IPS-11a (cell line): ENCODE data around the gene AFF1.
"Not testable (repeated sequence)": the region's sequence is repeated elsewhere in the genome, so short reads cannot be mapped to it uniquely, and the experiment has no call there.

ENCODE experiments used
- H3K4me3 ChIP-seq: one replicate; pipeline ENCODE4 v1.5.1; 2013; ENCODE audit warnings: low read depth, low read length, control low read depth

Gene AFF1

DNA sequence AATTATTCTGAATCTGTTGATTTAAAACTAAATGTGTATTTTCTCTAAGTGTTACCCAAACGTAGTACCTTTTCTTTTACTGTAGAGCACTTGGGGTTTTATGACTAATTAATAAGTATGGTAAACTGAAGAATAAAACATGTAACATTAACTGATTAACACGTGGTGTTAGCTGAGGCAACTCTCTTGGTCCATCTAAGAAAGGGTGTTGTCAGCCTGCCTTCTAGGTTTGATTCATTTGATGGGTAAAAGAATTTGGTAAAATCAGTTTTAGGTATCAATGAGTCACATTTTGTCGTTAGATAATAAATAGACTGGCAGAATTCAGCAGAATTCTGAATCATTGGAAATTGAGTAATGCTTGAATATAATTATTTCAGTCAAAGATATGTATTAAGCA, 99.7 kb downstream of the AFF1 start:
- H3K4me3 ChIP-seq: no peak overlapping the region

DNA sequence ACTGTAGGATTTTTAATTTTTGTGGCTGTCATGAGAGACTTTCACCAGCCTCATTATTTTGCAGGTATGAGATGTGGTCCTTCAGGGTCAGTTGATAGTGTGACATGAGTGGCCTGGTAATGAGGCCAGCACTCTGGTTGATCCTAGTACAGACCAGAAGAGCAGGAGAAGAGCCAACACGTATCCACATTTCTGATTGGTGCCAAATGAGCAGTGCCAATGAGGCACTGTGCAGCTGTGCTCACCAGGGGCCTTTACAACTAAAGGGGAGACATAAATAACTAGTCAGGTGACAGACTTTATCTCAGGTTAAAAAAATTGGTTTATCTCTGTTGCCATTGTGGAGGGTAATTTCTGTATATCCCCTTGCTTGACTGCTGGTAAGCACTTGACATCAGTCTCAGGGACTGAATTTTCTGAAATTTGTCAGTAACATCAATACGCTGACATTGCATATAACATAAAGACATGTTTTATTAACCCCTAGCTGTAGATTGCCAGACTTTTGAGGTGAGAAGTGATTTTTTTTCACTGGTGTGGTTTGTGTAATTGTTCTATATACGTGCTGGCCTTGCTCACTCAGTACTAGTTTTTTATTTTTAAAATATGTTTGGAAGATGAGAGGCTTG, 101.2 kb downstream of the AFF1 start:
- H3K4me3 ChIP-seq: no peak overlapping the region

DNA sequence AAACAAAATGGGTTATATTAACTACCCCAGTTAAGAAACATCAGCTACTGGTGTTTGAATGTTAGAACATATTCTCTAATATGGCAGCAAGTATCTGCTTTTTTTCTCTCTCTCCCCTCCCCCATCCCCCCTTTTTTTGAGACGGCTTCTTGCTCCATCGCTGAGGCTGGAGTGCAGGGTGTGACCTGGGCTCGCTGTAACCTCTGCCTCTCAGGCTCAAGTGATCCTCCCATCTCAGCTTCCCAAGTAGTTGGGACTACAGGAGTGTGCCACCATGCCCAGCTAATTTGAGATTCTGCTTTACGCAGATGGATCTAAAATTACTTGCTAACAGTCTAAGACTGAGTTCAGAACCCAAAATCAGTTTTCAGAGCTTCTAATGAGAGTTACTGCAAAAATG, 101.9 kb downstream of the AFF1 start:
- no peak overlapping the region for H3K4me3 ChIP-seq

DNA sequence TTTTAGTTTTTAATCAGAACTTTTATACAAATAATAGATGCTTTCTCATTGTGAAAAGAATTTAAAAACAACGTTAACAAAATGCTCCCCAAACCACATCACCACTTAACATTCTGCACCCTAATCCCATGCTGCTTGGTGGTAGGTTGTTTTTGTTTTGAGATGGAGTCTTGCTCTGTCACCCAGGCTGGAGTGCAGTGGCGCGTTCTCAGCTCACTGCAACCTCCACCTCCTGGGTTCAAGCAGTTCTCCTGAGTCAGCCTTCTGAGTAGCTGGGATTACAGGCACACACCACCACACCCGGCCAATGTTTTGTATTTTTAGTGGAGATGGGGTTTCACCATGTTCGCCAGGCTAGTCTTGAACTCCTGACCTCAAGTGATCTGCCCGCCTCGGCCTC, 102.4 kb downstream of the AFF1 start:
- not testable (repeated sequence) for H3K4me3 ChIP-seq

DNA sequence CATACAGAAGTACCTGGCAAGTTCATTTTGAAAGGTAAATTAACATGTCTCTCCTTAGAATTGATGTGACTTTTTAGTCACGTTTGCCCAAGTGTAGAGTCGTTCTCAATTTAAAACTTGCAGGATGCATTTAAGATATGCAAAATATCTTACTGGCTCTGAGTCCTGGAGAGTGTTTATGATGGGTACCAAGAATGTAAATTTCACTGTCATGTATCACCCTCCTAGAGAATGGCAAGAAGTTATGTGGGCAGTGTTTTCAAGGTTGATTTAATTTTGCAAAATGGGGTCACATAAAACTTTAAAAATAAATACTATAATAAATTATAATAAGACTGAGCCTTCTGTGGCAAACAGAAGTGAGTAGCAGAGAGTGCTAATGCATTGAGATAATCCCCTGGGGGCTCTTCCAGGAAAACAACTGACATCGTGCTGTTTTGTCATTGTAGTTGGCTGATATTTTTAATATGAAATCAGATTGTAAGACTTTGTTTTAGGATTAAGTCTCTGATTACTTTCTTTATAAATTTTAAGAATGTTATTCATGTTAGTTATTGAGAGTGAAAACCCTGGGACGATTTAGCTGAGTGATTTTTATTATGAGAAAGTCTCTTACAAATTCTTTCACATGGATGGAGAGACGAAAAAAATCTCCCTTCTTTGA, 103.0 kb downstream of the AFF1 start:
- H3K4me3 ChIP-seq: no peak overlapping the region

DNA sequence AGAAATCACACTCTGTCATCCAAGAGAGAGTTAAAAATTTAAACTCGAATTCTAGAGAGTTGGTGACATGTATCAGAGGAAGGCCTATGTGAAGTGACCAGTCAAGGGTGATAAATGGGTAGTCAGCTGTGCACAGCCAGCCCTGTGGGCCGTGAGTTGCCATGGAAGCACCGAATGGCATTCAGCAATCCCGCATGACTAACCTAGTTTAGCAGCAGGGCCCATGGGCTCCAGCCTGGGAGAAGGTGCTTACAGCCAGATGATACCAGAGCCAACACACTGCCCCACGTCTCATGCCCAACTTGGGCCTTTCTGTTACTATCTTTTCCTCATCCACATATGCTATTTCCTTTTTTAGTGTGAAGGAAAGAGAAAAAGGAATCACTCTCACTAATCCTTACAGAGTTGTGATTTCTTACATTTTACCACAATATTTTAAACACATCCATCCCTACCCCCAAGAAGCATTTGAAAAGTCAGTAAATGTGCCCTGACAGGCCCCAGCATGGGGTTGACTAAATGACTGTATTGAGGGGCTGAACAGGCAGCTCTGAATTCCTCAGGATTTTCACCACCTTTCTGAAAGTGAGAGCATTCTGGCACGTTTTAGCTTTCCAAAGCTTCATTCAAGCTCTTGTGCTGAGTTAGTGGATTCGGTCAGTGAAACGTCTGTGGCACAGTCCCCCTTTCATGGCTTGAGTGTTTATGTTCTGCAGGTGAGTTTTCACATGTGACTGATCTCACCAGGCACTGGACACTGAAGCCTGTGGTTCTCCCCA, 104.2 kb downstream of the AFF1 start:
- H3K4me3 ChIP-seq: no peak overlapping the region

DNA sequence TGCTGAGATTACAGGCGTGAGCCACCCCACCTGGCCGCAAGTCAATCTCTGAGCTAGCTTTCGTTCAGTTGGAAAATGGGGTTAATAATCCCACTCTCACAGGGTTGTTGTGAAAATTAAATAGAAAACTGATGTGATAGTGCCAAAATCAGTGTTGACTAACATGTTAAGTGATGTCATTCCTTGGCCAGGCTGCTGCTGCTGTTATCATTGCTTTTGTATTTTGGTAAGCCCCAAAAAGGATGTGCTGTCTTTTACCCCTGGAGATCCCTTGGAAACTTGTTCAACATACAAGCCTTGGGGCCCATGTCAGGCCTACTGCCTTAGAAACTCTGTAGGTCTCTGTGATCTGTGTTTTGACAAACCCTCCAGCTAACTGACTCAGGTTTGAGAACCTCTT, 106.3 kb downstream of the AFF1 start:
- H3K4me3 ChIP-seq: no peak overlapping the region

DNA sequence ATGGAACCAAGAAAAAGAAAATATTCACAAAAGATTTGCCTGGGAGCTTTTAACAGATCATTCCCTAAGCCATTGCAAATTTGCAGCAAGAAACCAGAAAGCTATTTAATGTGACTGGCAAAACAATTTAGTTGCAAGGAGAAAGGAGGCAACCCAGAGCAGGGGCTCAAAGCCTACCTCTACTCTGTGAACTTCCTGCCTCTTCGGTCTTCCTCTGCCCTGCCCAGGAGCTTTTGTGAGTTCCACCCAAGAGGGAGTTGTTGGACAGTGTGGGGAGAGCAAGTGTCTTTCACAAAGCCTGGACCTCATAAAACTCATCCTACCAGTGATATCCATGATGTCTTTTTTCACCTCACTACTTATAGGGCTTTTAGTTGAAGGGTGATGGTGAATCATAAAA, 107.4 kb downstream of the AFF1 start:
- H3K4me3 ChIP-seq: no peak overlapping the region

DNA sequence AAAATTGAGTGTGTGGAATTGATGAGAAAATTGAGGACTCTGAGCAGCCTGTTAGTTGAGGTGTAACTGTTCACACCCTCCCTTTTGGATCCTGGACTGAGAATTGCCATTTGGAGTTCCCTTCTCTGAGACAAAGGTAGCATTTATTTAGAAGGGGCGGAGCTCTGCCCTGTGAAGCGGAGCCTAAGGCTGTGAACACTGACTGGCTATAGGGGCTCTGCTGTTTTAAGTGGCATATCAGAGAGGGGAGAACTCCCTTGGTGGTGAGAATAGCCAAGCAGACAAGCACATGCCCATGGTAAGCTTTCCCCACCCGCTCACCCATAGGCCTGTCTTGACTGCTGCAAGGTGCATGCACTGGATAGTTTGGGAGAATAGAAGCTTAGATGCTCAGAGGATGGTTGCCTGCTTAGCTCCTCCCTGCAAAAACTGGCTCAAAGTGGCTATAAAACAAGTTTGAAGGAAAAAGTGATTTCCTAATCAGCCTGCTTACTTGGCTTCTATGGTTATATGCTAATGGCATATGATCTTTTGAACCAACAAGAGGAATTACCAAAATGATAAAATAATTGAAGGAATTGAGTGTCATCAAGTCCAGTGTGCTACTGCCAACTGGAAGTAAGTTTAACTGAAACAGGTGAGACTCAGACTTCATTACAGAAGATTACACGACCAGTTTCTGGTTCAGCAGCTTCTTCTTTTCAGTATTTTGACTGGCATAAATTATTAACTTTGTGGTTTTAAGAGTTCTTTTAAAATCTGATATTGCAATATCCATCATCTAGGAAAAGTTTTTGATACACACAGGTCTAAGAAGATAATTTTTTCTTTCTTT, 108.4 kb downstream of the AFF1 start:
- no peak overlapping the region for H3K4me3 ChIP-seq

DNA sequence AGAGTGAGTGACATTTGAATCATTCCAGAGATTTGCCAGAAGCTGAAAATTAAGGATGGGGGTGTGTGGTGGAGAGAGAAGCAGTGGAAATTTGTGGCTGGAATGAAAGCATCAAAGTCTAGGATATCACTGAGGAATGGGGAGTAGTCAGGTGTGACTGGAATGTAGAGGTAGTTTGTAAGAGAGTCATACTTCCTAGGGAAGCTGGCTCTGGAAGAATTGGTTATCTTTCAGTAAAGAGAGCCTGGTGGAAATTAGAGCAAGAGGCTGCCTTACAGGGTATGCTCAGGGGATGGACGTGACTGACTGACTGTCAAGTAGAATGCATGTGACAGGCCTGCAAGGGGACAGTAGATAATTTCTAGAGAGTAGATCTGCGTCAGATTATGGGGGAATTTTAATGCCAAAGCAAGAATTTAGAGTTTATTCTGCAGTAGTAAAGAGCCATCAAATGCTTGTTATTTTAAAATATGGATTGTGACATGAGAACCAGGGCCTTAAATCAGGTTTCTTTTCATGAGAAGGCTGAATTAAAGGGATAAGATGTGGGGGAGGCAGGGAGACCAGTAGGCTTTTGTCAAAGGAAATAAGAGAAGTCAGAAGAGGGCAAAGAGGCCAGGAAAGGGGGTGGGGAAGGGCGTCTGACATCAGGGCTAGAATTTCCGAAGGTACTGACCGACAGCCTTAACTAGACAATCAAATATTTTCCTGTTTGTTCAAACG, 109.9 kb downstream of the AFF1 start:
- H3K4me3 ChIP-seq: no peak overlapping the region

DNA sequence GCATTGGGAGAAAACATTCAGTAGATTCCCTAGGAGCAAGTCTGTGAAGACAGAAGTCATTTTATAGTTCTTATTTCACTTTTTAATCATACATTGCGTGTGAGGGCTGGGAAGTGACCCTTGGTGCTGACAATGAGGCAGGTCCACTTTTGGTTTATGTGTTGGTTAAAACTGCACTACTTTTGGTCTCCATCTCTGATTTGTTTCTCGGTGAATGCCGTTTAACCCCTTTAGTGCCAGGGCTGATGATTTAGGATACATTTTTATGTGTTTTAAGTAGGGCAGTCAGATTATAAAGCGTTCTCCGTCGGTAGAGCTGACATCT, 110.4 kb downstream of the AFF1 start:
- H3K4me3 ChIP-seq: no peak overlapping the region

DNA sequence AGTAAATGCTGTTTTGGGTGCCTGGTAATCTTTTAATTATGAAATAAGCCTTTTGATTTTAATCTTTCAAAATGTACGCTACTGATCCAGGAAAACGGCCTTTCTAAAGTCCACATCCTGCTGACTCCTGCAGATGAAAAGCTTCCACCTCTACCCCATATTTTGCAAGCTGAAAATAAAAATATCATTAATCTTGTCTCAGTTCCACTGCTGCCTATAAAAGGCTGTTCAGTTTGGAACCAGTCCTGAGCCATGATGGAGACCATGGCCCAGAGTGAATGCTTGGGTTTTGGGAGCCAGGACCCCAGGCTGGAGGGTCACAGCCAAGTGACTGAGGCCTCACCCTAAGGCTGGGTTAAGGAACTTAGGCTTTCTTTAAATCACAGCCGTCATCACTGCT, 110.8 kb downstream of the AFF1 start:
- H3K4me3 ChIP-seq: no peak overlapping the region

DNA sequence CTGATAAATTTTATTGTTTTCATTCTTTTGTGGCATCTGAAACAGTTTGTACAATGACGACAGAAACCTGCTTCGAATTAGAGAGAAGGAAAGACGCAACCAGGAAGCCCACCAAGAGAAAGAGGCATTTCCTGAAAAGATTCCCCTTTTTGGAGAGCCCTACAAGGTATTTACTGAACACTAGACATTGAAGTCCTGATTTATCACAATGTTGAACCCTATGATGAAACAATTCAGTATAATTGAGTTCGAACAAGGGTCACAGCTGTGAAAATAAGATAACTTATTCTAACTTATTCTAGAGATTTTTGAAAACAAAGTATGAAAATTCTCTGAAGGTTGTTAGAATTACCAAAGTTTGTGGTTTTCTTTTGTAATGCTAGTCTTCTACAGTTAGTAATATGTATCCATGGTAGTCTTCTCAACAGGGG, 111.3 kb downstream of the AFF1 start:
- no peak overlapping the region for H3K4me3 ChIP-seq

DNA sequence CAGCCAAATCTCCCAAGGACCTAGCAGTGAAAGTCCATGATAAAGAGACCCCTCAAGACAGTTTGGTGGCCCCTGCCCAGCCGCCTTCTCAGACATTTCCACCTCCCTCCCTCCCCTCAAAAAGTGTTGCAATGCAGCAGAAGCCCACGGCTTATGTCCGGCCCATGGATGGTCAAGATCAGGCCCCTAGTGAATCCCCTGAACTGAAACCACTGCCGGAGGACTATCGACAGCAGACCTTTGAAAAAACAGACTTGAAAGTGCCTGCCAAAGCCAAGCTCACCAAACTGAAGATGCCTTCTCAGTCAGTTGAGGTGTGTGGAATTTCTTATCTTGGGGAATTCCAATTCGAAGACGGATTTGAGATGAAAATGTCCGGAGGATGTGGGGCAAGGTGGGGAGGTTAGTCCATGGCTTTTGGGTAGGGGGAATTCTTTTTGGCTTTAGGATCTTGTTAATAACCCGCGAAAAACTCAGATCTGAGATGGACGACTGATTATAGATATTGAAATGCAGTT, 112.5 kb downstream of the AFF1 start:
- no peak overlapping the region for H3K4me3 ChIP-seq

DNA sequence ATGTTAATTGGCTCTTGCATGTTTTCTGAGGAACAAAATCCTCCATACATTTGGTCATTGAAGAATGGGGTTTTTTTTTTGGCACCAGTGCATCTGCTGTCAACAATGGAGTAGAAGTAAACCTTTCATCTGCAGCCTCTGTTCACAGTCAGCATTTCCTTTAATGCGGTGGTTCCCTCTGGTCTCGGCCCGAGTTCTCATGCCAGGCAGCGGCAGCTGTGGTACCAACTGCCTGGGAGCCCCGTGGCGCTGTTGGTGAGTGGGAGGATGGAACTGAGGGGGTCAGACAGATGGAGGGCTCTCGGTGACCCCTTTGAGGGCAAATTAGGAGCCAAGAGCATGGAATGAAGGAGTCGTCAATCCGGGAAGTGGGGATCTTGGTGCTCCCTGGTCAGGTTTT, 114.7 kb downstream of the AFF1 start:
- H3K4me3 ChIP-seq: no peak overlapping the region

DNA sequence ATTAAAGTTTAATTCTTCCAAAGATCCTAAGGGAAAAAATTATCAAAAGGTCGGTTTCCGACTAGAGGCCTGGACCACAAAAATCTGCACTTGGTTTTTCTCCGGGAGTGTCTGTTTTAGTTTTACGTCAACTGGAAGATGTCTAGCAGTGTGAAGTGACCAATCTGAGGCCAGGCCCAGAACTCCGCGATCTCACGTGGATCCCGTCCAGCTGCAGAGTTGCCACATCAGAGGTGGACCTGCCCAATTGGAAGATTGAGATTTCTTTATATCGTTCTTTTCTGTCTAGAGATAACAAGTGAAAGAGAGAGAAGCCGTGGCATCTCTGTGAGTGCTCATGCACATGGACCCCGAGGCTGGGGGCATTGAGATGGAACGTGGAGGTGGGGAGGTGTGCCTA, 115.8 kb downstream of the AFF1 start:
- H3K4me3 ChIP-seq: no peak overlapping the region

DNA sequence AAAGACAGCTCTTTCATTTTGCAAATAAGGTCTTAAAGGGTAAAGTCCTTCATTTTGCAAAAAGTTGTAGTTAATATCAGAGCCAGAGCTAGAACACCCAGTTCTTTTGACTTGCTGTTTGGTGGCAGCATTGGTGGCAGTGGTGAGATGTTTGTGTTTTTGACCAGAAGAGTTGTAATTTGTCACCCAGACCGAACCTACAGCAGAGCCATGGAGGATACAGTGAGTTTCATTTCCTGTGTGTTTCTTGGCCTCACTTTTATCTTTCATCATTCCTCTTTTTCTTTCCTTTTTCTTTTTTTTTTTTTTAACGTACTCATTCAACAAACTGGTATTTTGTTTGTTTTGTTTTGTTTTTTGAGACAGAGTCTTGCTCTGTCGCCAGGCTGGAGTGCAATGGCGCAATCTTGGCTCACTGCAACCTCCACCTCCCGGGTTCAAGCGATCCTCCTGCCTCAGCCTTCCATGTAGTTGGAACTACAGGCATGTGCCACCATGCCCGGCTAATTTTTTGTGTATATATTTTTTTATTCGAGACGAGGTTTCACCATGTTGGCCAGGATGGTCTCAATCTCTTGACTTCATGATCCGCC, 116.4 kb downstream of the AFF1 start:
- no peak overlapping the region for H3K4me3 ChIP-seq

DNA sequence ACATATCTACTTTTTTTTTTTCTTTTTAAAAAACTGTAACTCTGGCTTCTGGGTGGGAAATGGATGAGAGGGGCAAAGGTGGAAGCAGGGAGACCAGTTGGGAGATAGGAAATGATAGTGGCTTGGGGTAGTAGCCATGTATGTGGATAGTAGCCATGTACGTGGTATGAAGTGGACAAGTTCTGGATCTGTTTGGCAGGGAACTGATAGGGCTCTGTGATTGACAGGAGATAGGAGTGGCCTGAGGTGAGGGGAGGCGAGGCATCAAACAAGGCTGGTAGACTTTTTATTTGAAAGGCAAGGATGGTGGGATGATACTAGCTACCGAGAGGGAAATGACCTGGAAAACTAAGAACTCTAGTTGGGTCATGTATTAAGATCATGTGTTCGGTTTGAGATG, 117.8 kb downstream of the AFF1 start:
- H3K4me3 ChIP-seq: no peak overlapping the region

DNA sequence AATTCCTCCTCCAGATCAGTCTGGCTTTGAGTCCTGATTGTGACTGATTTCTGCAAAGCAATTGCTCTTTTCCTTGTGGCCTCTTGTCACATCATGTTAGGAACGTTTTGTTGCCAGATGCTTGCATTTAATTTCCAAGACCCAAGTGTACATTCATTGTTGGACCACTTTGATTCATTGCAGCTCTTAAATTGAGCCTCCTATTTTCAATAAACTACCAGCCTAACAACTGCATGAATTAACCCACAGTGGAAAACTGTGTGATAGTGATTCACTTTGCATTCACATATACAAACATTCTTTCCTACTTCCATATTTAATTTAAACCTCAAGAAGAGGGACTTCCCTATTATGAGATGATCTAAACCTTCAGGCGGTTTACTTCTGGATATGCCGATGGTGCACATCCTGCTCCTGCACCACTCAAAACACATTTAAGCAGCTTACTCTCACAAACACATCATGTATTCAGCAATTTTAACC, 118.4 kb downstream of the AFF1 start:
- no peak overlapping the region for H3K4me3 ChIP-seq
